Measurements from ENCODE around the gene APBA1. TPM values are rescaled to one million over a fixed set of nuclear protein-coding genes. Genes with fewer than 3 reads are reported as not detected.

Gene APBA1
- polyA plus RNA-seq, 1 donor (not counting 4 experiments of a cell fraction or from before 2014, with no cell fraction given): 0.66 TPM

- DNase-seq (ENCODE audit: low read depth, low spot score) (no peak), FAIRE-seq (no peak)
- no peak overlapping the region for H2AFZ ChIP-seq (ENCODE audit: control insufficient read depth, low read length)
- H3K9me3 ChIP-seq (ENCODE audit: control insufficient read depth, low read depth, low read length): no peaks in the 10 kb centered on the region
- no peaks in the 10 kb centered on the region for H3K36me3 ChIP-seq (ENCODE audit: control insufficient read depth in 2 of 2, extremely low read depth in 1 of 2, insufficient read depth in 2 of 2, low read length in 2 of 2)
- no peaks in the 10 kb centered on the region for H3K27me3 ChIP-seq (ENCODE audit: control insufficient read depth, extremely low read depth, insufficient read depth, low read length)
- no peaks in the 10 kb centered on the region for H3K79me2 ChIP-seq (ENCODE audit: control insufficient read depth, insufficient read depth, low read length)
- H3K4me2 ChIP-seq (ENCODE audit: control insufficient read depth, extremely low read depth, insufficient read depth, low read depth, low read length): no peak overlapping the region
- no peak overlapping the region for H3K27ac ChIP-seq (ENCODE audit: control insufficient read depth, insufficient read depth, low read length)
- H3K9me1 ChIP-seq (ENCODE audit: control insufficient read depth, extremely low read depth, insufficient read depth, low read length): no peaks in the 10 kb centered on the region
- H3K4me1 ChIP-seq (ENCODE audit: control insufficient read depth, extremely low read depth, insufficient read depth, low read length): peaks cover 4% of the 10 kb centered on the region
- dilution Hi-C loops (cut with MboI; ENCODE audit: extremely low pct_ligation_motif_present, low sequenced_read_pairs): no loop called here
- H3K4me3 ChIP-seq (ENCODE audit: control insufficient read depth in 2 of 3, extremely low read depth in 1 of 3, insufficient read depth in 2 of 3, low read depth in 1 of 3, low read length in 3 of 3): no peak overlapping the region
- no peak overlapping the region for H3K9ac ChIP-seq (ENCODE audit: control insufficient read depth, extremely low read depth, insufficient read depth, low read length)
- no peaks in the 10 kb centered on the region for H4K20me1 ChIP-seq (ENCODE audit: control insufficient read depth, extremely low read depth, insufficient read depth, low read length)
- TF ChIP-seq EZH2 (IDR thresholded peaks at IDR 0.05; ENCODE audit: low read length): no peak
- TF ChIP-seq CTCF (optimal IDR thresholded peaks at IDR 0.05 in 1 of 3, IDR thresholded peaks at IDR 0.05 in 1 of 3, conservative IDR thresholded peaks at IDR 0.05 in 1 of 3; ENCODE audit: extremely low read depth in 1 of 3, insufficient read depth in 2 of 3, low read length in 3 of 3): no peak
Measured at GRCh38 chr9:69476016-69476415, 196.2 kb downstream of the APBA1 start.

GRCh38 chr9:69474821-69475220, 197.3 kb downstream of the APBA1 start:
- no peaks in the 10 kb centered on the region for H3K9me1 ChIP-seq (ENCODE audit: control insufficient read depth, extremely low read depth, insufficient read depth, low read length)
- H3K4me2 ChIP-seq (ENCODE audit: control insufficient read depth, extremely low read depth, insufficient read depth, low read depth, low read length): no peak overlapping the region
- no peaks in the 10 kb centered on the region for H3K9me3 ChIP-seq (ENCODE audit: control insufficient read depth, low read depth, low read length)
- H3K36me3 ChIP-seq (ENCODE audit: control insufficient read depth in 2 of 2, extremely low read depth in 1 of 2, insufficient read depth in 2 of 2, low read length in 2 of 2): no peaks in the 10 kb centered on the region
- H3K27me3 ChIP-seq (ENCODE audit: control insufficient read depth, extremely low read depth, insufficient read depth, low read length): no peaks in the 10 kb centered on the region
- no peak for TF ChIP-seq EZH2 (IDR thresholded peaks at IDR 0.05; ENCODE audit: low read length)
- no peak for TF ChIP-seq CTCF (optimal IDR thresholded peaks at IDR 0.05 in 1 of 3, IDR thresholded peaks at IDR 0.05 in 1 of 3, conservative IDR thresholded peaks at IDR 0.05 in 1 of 3; ENCODE audit: extremely low read depth in 1 of 3, insufficient read depth in 2 of 3, low read length in 3 of 3)
- no peak overlapping the region for H3K4me3 ChIP-seq (ENCODE audit: control insufficient read depth in 2 of 3, extremely low read depth in 1 of 3, insufficient read depth in 2 of 3, low read depth in 1 of 3, low read length in 3 of 3)
- dilution Hi-C loops (cut with MboI; ENCODE audit: extremely low pct_ligation_motif_present, low sequenced_read_pairs): no loop called here
- H3K4me1 ChIP-seq (ENCODE audit: control insufficient read depth, extremely low read depth, insufficient read depth, low read length): peaks cover 4% of the 10 kb centered on the region
- DNase-seq (ENCODE audit: low read depth, low spot score): no peak
- no peaks in the 10 kb centered on the region for H4K20me1 ChIP-seq (ENCODE audit: control insufficient read depth, extremely low read depth, insufficient read depth, low read length)
- H2AFZ ChIP-seq (ENCODE audit: control insufficient read depth, low read length): no peak overlapping the region
- H3K27ac ChIP-seq (ENCODE audit: control insufficient read depth, insufficient read depth, low read length): no peak overlapping the region
- H3K79me2 ChIP-seq (ENCODE audit: control insufficient read depth, insufficient read depth, low read length): no peaks in the 10 kb centered on the region
- FAIRE-seq: no peak
- no peak overlapping the region for H3K9ac ChIP-seq (ENCODE audit: control insufficient read depth, extremely low read depth, insufficient read depth, low read length)

Measured in keratinocyte (primary cell).